HG03558 (cell line): ENCODE results near the gene MAP2K6.

Experiments
- ATAC-seq: cut with Tn5 transposase; IDR thresholded peaks from one replicate; pipeline ENCODE4 v1.9.1; 2021; ENCODE audit warnings: moderate number of reproducible peaks; ENCODE audit not compliant: unreplicated experiment; ENCODE audit errors: extremely low read depth

The MAP2K6 gene

GRCh38 chr17:69597898-69598692, 183.6 kb downstream of the MAP2K6 start:
- no peak for ATAC-seq

GRCh38 chr17:69602972-69603371, 188.5 kb downstream of the MAP2K6 start:
- no peak for ATAC-seq
